ENCODE data around the gene HCN3.

DNA sequence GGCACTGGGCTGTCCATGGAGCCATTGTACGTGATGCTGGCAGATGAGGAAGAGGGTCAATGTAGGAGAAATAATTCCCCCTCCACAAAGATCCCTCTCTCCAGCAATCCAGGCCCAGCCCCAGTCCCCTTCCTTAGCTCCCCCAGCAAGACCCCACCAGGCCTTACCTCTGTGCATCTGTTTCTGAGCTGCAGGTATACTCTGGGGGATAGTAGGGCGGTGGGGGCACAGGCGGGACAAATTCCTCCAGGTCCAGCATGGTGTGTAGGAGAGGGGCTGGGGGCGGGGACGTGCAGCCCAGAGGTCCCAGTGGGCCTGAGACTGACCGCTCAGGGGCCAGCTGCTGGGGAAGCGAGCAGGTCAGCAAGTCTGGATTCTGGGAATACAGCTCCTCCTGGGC lies 25.7 kb upstream of the HCN3 start:
- TF ChIP-seq, protein P1, sequence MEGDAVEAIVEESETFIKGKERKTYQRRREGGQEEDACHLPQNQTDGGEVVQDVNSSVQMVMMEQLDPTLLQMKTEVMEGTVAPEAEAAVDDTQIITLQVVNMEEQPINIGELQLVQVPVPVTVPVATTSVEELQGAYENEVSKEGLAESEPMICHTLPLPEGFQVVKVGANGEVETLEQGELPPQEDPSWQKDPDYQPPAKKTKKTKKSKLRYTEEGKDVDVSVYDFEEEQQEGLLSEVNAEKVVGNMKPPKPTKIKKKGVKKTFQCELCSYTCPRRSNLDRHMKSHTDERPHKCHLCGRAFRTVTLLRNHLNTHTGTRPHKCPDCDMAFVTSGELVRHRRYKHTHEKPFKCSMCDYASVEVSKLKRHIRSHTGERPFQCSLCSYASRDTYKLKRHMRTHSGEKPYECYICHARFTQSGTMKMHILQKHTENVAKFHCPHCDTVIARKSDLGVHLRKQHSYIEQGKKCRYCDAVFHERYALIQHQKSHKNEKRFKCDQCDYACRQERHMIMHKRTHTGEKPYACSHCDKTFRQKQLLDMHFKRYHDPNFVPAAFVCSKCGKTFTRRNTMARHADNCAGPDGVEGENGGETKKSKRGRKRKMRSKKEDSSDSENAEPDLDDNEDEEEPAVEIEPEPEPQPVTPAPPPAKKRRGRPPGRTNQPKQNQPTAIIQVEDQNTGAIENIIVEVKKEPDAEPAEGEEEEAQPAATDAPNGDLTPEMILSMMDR (IDR thresholded peaks at IDR 0.05) = no peak
- no peak for TF ChIP-seq POLR2A (IDR thresholded peaks at IDR 0.05)

All from tibial nerve (tissue), 3 donors.